HCT116 (cell line): ENCODE measurements around the gene CST8. TPM values are rescaled to one million over a fixed set of nuclear protein-coding genes. Genes with fewer than 3 reads are reported as not detected.

Experiments used
- ATAC-seq: fragments of 200-7000 bp; cut with Tn5 transposase; 2 replicates; pipeline ENCODE4 v1.9.1; 2020; ENCODE audit warnings: mild to moderate bottlenecking, moderate library complexity
- BruUV-seq: library from RNA; stranded (reverse); fragments of 400-500 nt; replicated peaks from 2 replicates; lab custom pipeline; 2021; lab: Mats Ljungman, UMichigan
- CTCF ChIA-PET: fragments of 300-600 bp; sonication (Branson Sonifier 250); formaldehyde crosslinking; loops from one replicate; lab custom pipeline; 2021; ENCODE audit warnings: antibody characterized with exemption; lab: Charles Lee
- POLR2A ChIA-PET: fragments of 300-600, 350-600 bp; sonication (Branson Sonifier 250); formaldehyde crosslinking; loops from one replicate; lab custom pipeline; 2021; ENCODE audit warnings: antibody characterized with exemption; lab: Charles Lee
- RAD21 ChIA-PET, 2 experiments: fragments of 300-600 bp; sonication (Branson Sonifier 250); formaldehyde crosslinking; loops; one replicate each; lab custom pipeline; 2023; ENCODE audit warnings: low total read pairs in 2 of 2; ENCODE audit not compliant: uncharacterized antibody in 2 of 2, unreplicated experiment in 2 of 2, low non-redundant PET in 1 of 2; lab: Charles Lee
- DNase-seq: peaks from one replicate; pipeline ENCODE4 v3.0.0-alpha.2; 2010; ENCODE audit warnings: low read depth, low spot score
- H2AFZ ChIP-seq: fragments of 200-600 bp; shearing (Covaris generic), sonication (generic); 2 replicates; pipeline ENCODE4 v1.6.1; 2017; ENCODE audit warnings: low read depth, mixed run types, mixed read lengths, antibody characterized with exemption, low read length; ENCODE audit not compliant: poor library complexity, severe bottlenecking
- H3K27ac ChIP-seq: 2 replicates; pipeline ENCODE4 v1.5.1; 2012; ENCODE audit warnings: low read depth, low read length
- H3K27me3 ChIP-seq: fragments of 200-600 bp; sonication (generic); 2 replicates; pipeline ENCODE4 v1.6.1; 2016; ENCODE audit warnings: mixed run types, low read length, mixed read lengths; ENCODE audit not compliant: insufficient read depth
- H3K36me3 ChIP-seq, 2 experiments: fragments of 200-500 bp in 1 of 2; fragments of 200-600 bp in 1 of 2; sonication (Bioruptor generic) in 1 of 2; sonication (generic) in 1 of 2; 2 replicates each; pipeline versions ENCODE4 v1.5.1 to v1.6.1; 2014 to 2016; ENCODE audit warnings: low read length in 2 of 2, inconsistent platforms in 1 of 2, mixed read lengths in 1 of 2, mixed run types in 1 of 2; ENCODE audit not compliant: insufficient read depth in 2 of 2, control insufficient read depth in 1 of 2
- H3K4me1 ChIP-seq, 2 experiments: fragments of 200-600 bp in 1 of 2; sonication (generic) in 1 of 2; 2 replicates each; pipeline versions ENCODE4 v1.5.1 to v1.6.1; 2012 to 2017; ENCODE audit warnings: low read length in 2 of 2, inconsistent platforms in 1 of 2, mild to moderate bottlenecking in 1 of 2, mixed read lengths in 1 of 2, mixed run types in 1 of 2, moderate library complexity in 1 of 2; ENCODE audit not compliant: insufficient read depth in 2 of 2, control insufficient read depth in 1 of 2
- H3K4me2 ChIP-seq: fragments of 200-600 bp; sonication (generic); 2 replicates; pipeline ENCODE4 v1.6.1; 2017; ENCODE audit warnings: mixed run types, low read length, mixed read lengths
- H3K4me3 ChIP-seq, 2 experiments: fragments of 200-600 bp in 1 of 2; sonication (generic) in 1 of 2; replicated peaks in 1 of 2; 2 replicates each; pipeline ENCODE4 v1.5.1; 2011 to 2016; ENCODE audit warnings: low read length in 2 of 2, control low read depth in 1 of 2, low read depth in 1 of 2, mild to moderate bottlenecking in 1 of 2, mixed read lengths in 1 of 2, mixed run types in 1 of 2
- H3K79me2 ChIP-seq: fragments of 200-600 bp; sonication (generic); 2 replicates; pipeline ENCODE4 v1.6.1; 2017; ENCODE audit warnings: mild to moderate bottlenecking, mixed run types, low read length, moderate library complexity, mixed read lengths; ENCODE audit not compliant: insufficient read depth
- H3K9ac ChIP-seq: fragments of 200-600 bp; sonication (generic); 2 replicates; pipeline ENCODE4 v1.6.1; 2016; ENCODE audit warnings: low read length, mixed read lengths
- H3K9me2 ChIP-seq: fragments of 200-600 bp; sonication (generic), shearing (Covaris generic); 2 replicates; pipeline ENCODE4 v1.6.1; 2017; ENCODE audit warnings: mixed run types, mild to moderate bottlenecking, moderate library complexity; ENCODE audit not compliant: insufficient read depth
- H3K9me3 ChIP-seq, 2 experiments: fragments of 200-500 bp in 1 of 2; fragments of 200-600 bp in 1 of 2; sonication (Bioruptor generic) in 1 of 2; sonication (generic) in 1 of 2; 2 replicates each; pipeline ENCODE4 v1.6.1; 2014 to 2017; ENCODE audit warnings: low read length in 2 of 2, mixed read lengths in 2 of 2, inconsistent platforms in 1 of 2, low read depth in 1 of 2, mild to moderate bottlenecking in 1 of 2, mixed run types in 1 of 2, moderate library complexity in 1 of 2; ENCODE audit not compliant: control insufficient read depth in 1 of 2, insufficient read depth in 1 of 2
- H4K20me1 ChIP-seq: fragments of 200-600 bp; sonication (generic), shearing (Covaris generic); 2 replicates; pipeline ENCODE4 v1.6.1; 2017; ENCODE audit warnings: mixed run types, mild to moderate bottlenecking, moderate library complexity; ENCODE audit not compliant: insufficient read depth
- CBX3 ChIP-seq: IDR thresholded peaks from 2 replicates; pipeline ENCODE4 v1.6.1; 2012; ENCODE audit warnings: low read depth
- EZH2 ChIP-seq: fragments of 200-600 bp; sonication (generic); IDR thresholded peaks from 2 replicates; pipeline ENCODE4 v1.6.1; 2017; ENCODE audit warnings: antibody characterized with exemption, mixed run types
- FOSL1 ChIP-seq: IDR thresholded peaks from 2 replicates; pipeline ENCODE4 v1.6.1; 2012; ENCODE audit warnings: low read depth
- JUND ChIP-seq: IDR thresholded peaks from 2 replicates; pipeline ENCODE4 v1.6.1; 2012
- RAD21 ChIP-seq: IDR thresholded peaks from 2 replicates; pipeline ENCODE4 v1.6.1; 2012; ENCODE audit warnings: low read depth, mild to moderate bottlenecking
- REST ChIP-seq: IDR thresholded peaks from 2 replicates; pipeline ENCODE4 v1.6.1; 2012; ENCODE audit warnings: low read depth
- SIN3A ChIP-seq: IDR thresholded peaks from 2 replicates; pipeline ENCODE4 v1.6.1; 2012; ENCODE audit warnings: low read depth
- SRF ChIP-seq: IDR thresholded peaks from 2 replicates; pipeline ENCODE4 v1.6.1; 2012; ENCODE audit warnings: low read depth
- ZBTB33 ChIP-seq: IDR thresholded peaks from 2 replicates; pipeline ENCODE4 v1.6.1; 2011; ENCODE audit warnings: mild to moderate bottlenecking, low read length, moderate library complexity; ENCODE audit not compliant: insufficient replicate concordance; ENCODE audit errors: extremely low read depth
- ZFX ChIP-seq: fragments of 450-650 bp; IDR thresholded peaks from 2 replicates; pipeline ENCODE4 v1.6.1; 2017
- intact Hi-C: fragments of 100-400 bp; cut with micrococcal nuclease; formaldehyde crosslinking; loops from 2 replicates; pipeline ENCODE4 v1.10.0; 2022
- total RNA-seq: library from RNA; stranded (reverse); gene quantifications from one replicate; pipeline ENCODE4 v1.2.1, GENCODE V29; 2021; ENCODE audit not compliant: unreplicated experiment
- TF ChIP-seq, protein P1 (sequence below): IDR thresholded peaks from 2 replicates; pipeline ENCODE4 v1.6.1; 2012

CST8 gene
- total RNA-seq, 1 experiment from 2014 or later, result not detected

DNA sequence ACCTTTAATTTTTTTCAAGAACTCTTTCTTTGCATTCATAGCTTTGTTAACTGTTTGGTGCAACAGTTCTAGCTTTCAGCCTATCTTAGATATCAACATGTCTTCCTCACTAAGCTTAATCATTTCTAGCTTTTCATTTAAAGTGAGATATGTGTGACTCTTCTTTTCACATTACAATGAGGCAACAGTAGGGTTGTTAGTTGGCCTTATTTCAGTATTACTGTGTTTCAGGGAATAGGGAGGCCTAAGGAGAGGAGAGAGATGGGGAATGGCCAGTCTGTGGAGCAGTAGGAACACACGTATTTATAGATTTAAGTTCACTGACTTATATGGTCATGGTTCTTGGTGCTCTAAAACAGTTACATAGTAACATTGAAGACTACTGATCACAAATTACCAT is 41.6 kb downstream of the CST8 start:
- DNase-seq (no peak), ATAC-seq (no peak)
- H3K4me2 ChIP-seq, result no peak overlapping the region
- H2AFZ ChIP-seq, result no peak overlapping the region
- no peaks in the 10 kb centered on the region for H3K36me3 ChIP-seq
- ChIA-PET CTCF (no interaction called here), POLR2A (no interaction called here), RAD21 (no interaction called here)
- 0 out of 2 replicates have a peak, but pooled peaks cover 6% of the 10 kb centered on the region for H3K27me3 ChIP-seq
- no peaks in the 10 kb centered on the region for H3K9me2 ChIP-seq
- no peak overlapping the region for H3K4me3 ChIP-seq
- H3K9me3 ChIP-seq, result no peaks in the 10 kb centered on the region; a peak in 1 of 4 replicates
- H4K20me1 ChIP-seq, result no peaks in the 10 kb centered on the region
- H3K9ac ChIP-seq, result no peak overlapping the region
- no peak overlapping the region for H3K27ac ChIP-seq
- H3K4me1 ChIP-seq, result 0 out of 4 replicates have a peak, but pooled peaks cover 0 to 5% of the 10 kb centered on the region in 2 experiments
- intact Hi-C loops, result no loop called here
- H3K79me2 ChIP-seq, result no peaks in the 10 kb centered on the region
- TF ChIP-seq, protein P1, sequence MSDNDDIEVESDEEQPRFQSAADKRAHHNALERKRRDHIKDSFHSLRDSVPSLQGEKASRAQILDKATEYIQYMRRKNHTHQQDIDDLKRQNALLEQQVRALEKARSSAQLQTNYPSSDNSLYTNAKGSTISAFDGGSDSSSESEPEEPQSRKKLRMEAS, result no peak
- TF ChIP-seq REST (no peak), SRF (no peak), ZBTB33 (no peak), RAD21 (no peak), EZH2 (no peak), ZFX (no peak), SIN3A (no peak), FOSL1 (no peak), CBX3 (no peak), JUND (no peak)
- BruUV-seq, result no TSS peak
